ENCODE results near the gene UROD.

Gene UROD

GRCh38 chr1:45002650-45003645 lies 9.1 kb upstream of the UROD start:
- TF ChIP-seq, protein P1, sequence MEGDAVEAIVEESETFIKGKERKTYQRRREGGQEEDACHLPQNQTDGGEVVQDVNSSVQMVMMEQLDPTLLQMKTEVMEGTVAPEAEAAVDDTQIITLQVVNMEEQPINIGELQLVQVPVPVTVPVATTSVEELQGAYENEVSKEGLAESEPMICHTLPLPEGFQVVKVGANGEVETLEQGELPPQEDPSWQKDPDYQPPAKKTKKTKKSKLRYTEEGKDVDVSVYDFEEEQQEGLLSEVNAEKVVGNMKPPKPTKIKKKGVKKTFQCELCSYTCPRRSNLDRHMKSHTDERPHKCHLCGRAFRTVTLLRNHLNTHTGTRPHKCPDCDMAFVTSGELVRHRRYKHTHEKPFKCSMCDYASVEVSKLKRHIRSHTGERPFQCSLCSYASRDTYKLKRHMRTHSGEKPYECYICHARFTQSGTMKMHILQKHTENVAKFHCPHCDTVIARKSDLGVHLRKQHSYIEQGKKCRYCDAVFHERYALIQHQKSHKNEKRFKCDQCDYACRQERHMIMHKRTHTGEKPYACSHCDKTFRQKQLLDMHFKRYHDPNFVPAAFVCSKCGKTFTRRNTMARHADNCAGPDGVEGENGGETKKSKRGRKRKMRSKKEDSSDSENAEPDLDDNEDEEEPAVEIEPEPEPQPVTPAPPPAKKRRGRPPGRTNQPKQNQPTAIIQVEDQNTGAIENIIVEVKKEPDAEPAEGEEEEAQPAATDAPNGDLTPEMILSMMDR (conservative IDR thresholded peaks at IDR 0.05; ENCODE audit: low read depth, low read length), result no peak
- no peak for DNase-seq (ENCODE audit: low read depth)
- no peak overlapping the region for H3K4me3 ChIP-seq (ENCODE audit: low read depth, low read length)

DNA sequence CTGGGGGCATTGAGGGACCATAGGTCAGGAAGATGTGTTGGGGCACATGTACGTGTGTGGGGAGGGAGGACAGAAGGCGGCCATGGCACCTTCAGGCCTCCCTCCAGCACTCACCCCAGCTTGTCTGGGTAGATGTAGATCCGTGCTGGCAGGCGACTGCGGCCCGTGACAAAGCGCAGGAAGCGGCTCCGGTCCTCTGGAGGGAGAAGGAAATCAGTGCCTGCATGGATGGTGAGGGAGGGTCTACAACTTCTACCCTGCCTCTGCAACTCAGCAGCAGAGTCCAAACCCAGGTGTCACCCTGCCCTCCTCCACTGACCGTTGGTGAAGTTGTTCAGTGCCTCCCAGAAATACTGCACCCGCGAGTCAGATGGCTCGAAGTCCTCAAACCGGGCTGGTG lies 8.3 kb upstream of the UROD start:
- TF ChIP-seq, protein P1 (conservative IDR thresholded peaks at IDR 0.05; ENCODE audit: low read depth, low read length), result no peak
- no peak overlapping the region for H3K4me3 ChIP-seq (ENCODE audit: low read depth, low read length)
- DNase-seq (ENCODE audit: low read depth), result no peak

DNA sequence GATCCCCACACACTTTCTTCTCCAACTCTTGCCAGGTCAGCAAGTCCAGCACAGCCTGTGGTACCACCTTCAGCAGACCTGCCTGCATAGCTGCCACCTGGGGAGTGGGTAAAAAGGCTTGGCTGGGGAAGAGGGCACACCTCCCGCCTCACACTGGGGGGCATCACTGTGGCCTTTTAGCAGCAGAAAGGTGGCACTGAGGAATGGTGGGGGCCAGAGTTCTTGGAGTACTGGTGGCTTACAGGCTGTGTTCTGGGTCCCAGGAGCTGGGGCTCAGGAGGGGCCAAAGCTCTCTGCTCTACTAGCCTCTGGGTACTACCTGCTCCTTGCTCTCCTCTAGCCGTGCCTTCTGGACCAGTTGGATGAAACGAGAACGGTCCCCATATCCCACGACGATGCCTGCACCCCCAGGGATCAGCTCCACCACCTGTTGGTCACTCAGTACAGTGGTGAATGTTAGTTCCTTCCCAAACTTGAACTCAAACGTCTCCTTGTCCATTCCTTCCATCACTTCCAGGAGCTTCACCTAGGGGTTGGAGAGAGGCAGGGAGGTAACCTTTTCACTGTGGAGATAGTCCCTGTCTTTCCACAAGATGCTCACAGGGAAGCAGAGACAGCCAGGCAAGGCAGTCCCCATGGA lies 7.7 kb upstream of the UROD start:
- TF ChIP-seq, protein P1 (conservative IDR thresholded peaks at IDR 0.05; ENCODE audit: low read depth, low read length), result no peak
- no peak for DNase-seq (ENCODE audit: low read depth)
- no peak overlapping the region for H3K4me3 ChIP-seq (ENCODE audit: low read depth, low read length)

GRCh38 chr1:45005761-45006160 lies 6.3 kb upstream of the UROD start:
- no peak for DNase-seq (ENCODE audit: low read depth)
- TF ChIP-seq, protein P1 (conservative IDR thresholded peaks at IDR 0.05; ENCODE audit: low read depth, low read length), result no peak

DNA sequence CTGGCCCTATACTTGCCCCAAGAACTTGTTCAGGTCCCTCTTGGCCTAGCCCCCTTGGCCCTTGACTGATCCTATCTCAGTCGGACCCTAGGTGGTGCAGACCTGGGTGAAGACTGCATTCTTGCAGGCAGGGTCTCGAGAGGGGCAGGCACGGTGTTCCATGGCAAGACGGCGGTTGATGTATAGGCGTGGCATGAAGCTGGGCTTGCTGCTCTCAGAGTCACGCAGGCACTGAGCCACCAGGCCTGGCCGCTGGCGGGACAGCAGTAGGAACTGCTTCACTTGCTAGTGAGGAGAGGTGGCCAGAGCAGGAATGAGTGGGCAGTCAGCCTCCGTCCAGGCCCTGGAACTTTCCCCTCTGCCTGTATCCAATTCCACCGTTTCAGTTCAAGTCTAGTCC lies 4.7 kb upstream of the UROD start:
- no peak for DNase-seq (ENCODE audit: low read depth)
- no peak overlapping the region for H3K4me3 ChIP-seq (ENCODE audit: low read depth, low read length)
- TF ChIP-seq, protein P1 (conservative IDR thresholded peaks at IDR 0.05; ENCODE audit: low read depth, low read length), result no peak

More at GRCh38 chr1:45005761-45006160, 6.3 kb upstream of the UROD start:
- no peak overlapping the region for H3K4me3 ChIP-seq (ENCODE audit: low read depth, low read length)

DNA sequence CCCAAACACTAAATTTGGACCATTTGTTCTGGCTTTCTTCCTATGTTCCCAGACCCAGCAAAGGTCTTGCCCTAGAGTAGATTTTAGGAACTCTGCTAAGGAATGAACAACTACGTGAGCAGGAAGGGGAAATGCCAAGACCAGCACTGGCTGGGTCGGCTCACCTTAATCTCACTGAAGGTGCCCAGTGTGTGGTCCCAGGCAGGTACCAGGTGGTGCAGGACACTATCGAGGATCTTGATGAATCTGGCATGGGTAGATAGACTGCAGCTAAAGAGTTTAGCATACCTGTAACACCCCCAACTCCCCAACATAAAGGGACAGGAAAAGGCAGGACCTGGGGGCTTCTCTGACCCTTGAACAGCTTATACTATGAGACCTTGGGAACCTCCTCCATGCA lies 4.0 kb upstream of the UROD start:
- TF ChIP-seq, protein P1 (conservative IDR thresholded peaks at IDR 0.05; ENCODE audit: low read depth, low read length), result no peak
- no peak overlapping the region for H3K4me3 ChIP-seq (ENCODE audit: low read depth, low read length)

More for the DNA sequence above, 4.0 kb upstream of the UROD start:
- DNase-seq (ENCODE audit: low read depth), result no peak

Measured in choroid plexus epithelial cell (primary cell).